T-helper 1 cell treated with Interleukin-12 subunit alpha and Interleukin-12 subunit beta and Interleukin-4 antibody, amounts not matched to agents 30 ng/mL and 1 ng/mL, for 36 hours (primary cell): Measurements from ENCODE around the gene MIER1. TPM values are rescaled to one million over a fixed set of nuclear protein-coding genes. Genes with fewer than 3 reads are reported as not detected.
"Not testable (repeated sequence)": the region's sequence is repeated elsewhere in the genome, so short reads cannot be mapped to it uniquely, and the experiment has no call there.

Experiments used
- intact Hi-C: fragments of 100-400 bp; cut with micrococcal nuclease; formaldehyde crosslinking; loops from one replicate; pipeline ENCODE4 v1.15.1; 2024
- total RNA-seq: library from RNA; stranded (reverse); gene quantifications from 2 replicates; pipeline ENCODE4 v1.2.3, GENCODE V29; 2022

The MIER1 gene
- 51.2 and 55.6 TPM in 2 replicates for total RNA-seq

GRCh38 chr1:66924756-66925557, at the start of gene MIER1, which contains the start of gene DNAI4:
Gene MIER1, plus strand, starts transcription at chr1:66924990. Its CDS starts 39 bp downstream, at chr1:66925029.
Gene DNAI4, minus strand, starts transcription at chr1:66924856. Its CDS starts 25 bp downstream, at chr1:66924831.
- intact Hi-C loops, result loop anchor here (1.0 to 10.0 kb wide), 13 partner anchors 9 to 1959 kb away; partner anchors contain the start of genes DEPDC1, GADD45A, JAK1 and LEPR

GRCh38 chr1:66876664-66877063, 48.1 kb upstream of the MIER1 start:
- intact Hi-C loops, result no loop called here

- intact Hi-C loops, result no loop called here
Measured at GRCh38 chr1:66889030-66889429, 35.8 kb upstream of the MIER1 start.

GRCh38 chr1:66890621-66891020, 34.2 kb upstream of the MIER1 start:
- intact Hi-C loops, result no loop called here

GRCh38 chr1:66893712-66894111, 31.1 kb upstream of the MIER1 start:
- intact Hi-C loops, result no loop called here

- intact Hi-C loops, result not testable (repeated sequence)
Measured at GRCh38 chr1:66915203-66915602, 9.6 kb upstream of the MIER1 start.

GRCh38 chr1:66916320-66916719, 8.5 kb upstream of the MIER1 start:
- intact Hi-C loops, result no loop called here

GRCh38 chr1:66917476-66917875, 7.3 kb upstream of the MIER1 start:
- intact Hi-C loops, result no loop called here

- intact Hi-C loops, result no loop called here
Measured at GRCh38 chr1:66919063-66919462, 5.7 kb upstream of the MIER1 start.

GRCh38 chr1:66919828-66920227, 5.0 kb upstream of the MIER1 start:
- intact Hi-C loops, result loop anchor here (10.0 kb wide), 2 partner anchors 1575 to 1665 kb away; partner anchors contain the start of gene DEPDC1

- intact Hi-C loops, result loop anchor here (10.0 kb wide), 2 partner anchors 1574 to 1666 kb away; partner anchors contain the start of gene DEPDC1
Measured at GRCh38 chr1:66920543-66920942, 4.2 kb upstream of the MIER1 start.

GRCh38 chr1:66925558-66925910, 744 bp downstream of the MIER1 start:
- intact Hi-C loops, result loop anchor here (1.0 to 10.0 kb wide), 12 partner anchors 9 to 1959 kb away; partner anchors contain the start of genes DEPDC1, GADD45A, JAK1 and LEPR

- intact Hi-C loops, result loop anchor here (1.0 to 10.0 kb wide), 12 partner anchors 8 to 1960 kb away; partner anchors contain the start of genes DEPDC1, GADD45A, JAK1 and LEPR
Measured at GRCh38 chr1:66925944-66926343, 1.2 kb downstream of the MIER1 start.

GRCh38 chr1:66927528-66927927, 2.7 kb downstream of the MIER1 start:
- intact Hi-C loops, result loop anchor here (5.0 to 10.0 kb wide), 5 partner anchors 285 to 1673 kb away; partner anchors contain the start of gene DEPDC1

- intact Hi-C loops, result loop anchor here (5.0 to 10.0 kb wide), 5 partner anchors 283 to 1674 kb away; partner anchors contain the start of gene DEPDC1
Measured at GRCh38 chr1:66929146-66929688, 4.4 kb downstream of the MIER1 start.

GRCh38 chr1:66929691-66929998, 4.9 kb downstream of the MIER1 start:
- intact Hi-C loops, result loop anchor here (5.0 to 10.0 kb wide), 5 partner anchors 283 to 1675 kb away; partner anchors contain the start of gene DEPDC1

- intact Hi-C loops, result loop anchor here (1.0 to 10.0 kb wide), 14 partner anchors 51 to 1863 kb away; partner anchors contain the start of genes DEPDC1 and SERBP1
Measured at GRCh38 chr1:66929999-66930822, 5.4 kb downstream of the MIER1 start.

- intact Hi-C loops, result loop anchor here (1.0 to 10.0 kb wide), 9 partner anchors 50 to 1863 kb away; partner anchors contain the start of gene SERBP1
Measured at GRCh38 chr1:66930823-66931174, 6.0 kb downstream of the MIER1 start.

- intact Hi-C loops, result loop anchor here (2.0 to 10.0 kb wide), 6 partner anchors 49 to 1864 kb away; no protein-coding TSS in a partner anchor
Measured at GRCh38 chr1:66931590-66931989, 6.8 kb downstream of the MIER1 start.

- intact Hi-C loops, result loop anchor here (5.0 to 10.0 kb wide), 5 partner anchors 380 to 1865 kb away; no protein-coding TSS in a partner anchor
Measured at GRCh38 chr1:66932291-66932690, 7.5 kb downstream of the MIER1 start.
